Activated gamma-delta T cell treated with Interleukin-2 at 50 U/mL for 16 hours (primary cell): ENCODE measurements around the gene VEPH1.
"Not testable (repeated sequence)": the region's sequence is repeated elsewhere in the genome, so short reads cannot be mapped to it uniquely, and the experiment has no call there.

Source experiments
- DNase-seq: peaks from one replicate; pipeline ENCODE4 v3.0.0-alpha.2; 2020

The VEPH1 gene

DNA sequence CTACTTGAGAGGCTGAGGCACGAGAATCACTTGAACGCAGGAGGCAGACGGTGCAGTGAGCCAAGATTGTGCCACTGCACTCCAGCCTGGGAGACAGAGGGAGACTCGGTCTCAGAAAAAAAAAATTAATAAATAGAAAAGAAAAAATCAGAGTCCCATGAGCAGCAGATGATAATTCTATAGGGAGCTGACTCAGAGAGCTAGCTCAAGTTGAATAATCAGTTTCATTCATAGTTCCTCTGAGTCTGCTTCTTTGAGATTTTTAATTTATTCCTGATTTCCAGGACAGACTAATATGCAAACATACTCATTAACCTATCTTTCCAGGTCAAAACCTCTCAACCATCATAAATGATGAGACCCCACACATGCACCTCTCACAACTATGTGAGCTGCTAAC lies 121.6 kb downstream of the VEPH1 start:
- no peak for DNase-seq

DNA sequence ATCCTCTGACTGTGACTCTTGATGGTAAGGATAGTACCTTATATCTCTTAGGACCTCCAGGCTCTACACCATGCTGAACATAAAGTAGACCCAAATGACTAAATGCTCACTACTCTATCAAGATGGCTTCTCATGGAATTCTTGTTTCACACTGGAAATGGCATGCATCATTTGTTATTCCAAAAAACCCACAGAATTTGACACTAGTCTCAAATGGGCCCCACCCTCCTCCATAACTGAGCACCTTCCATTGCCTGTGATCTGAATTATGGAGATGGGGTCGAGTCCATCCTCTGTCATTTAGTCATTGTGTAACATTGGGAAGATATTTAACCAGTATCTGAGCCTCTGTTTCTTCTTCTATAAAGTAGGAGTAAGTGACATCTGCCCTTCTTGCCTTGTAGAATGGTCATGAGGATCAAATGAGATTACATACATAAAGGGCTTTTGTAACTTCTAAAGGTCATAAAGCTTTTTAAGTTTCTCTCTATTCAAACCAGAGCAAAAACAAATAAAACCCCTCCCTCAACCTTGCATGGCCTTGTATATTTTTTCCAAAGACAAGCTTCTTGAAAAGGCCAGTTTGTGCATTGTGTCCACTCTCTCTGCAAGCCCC lies 123.6 kb downstream of the VEPH1 start:
- DNase-seq = no peak

DNA sequence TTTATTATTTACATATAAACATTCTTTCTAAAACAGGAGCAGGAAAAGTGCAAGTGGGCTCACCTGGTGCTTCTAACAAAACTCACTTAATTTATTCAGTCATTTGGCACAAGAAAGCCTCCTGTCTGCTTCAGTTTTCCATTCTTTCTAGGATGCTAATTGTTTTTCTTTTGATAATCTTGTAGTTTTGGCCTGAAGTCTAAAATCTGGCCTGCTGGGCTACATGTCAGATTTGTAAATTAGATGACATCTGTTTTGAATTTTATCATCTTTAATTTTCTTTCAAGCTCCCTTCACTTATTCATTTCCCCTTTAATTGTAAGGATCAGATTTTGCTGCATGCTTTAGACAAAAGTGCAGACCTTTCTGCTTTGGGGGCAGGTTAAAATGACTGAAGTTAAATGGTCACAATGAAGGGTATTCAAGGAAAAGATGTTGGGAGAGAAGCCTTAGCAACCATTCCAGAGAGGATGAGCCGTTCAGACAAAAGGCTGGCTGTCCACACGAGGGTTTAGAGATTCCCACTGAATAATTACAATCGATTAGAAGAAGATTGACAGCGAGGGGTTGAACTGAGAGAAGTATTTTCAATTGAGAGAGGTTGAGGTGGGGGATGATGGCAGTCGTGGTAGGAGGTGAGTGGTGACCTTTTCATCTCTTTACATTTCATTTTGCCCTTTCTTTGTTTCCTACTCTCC lies 126.5 kb downstream of the VEPH1 start:
- no peak for DNase-seq

DNA sequence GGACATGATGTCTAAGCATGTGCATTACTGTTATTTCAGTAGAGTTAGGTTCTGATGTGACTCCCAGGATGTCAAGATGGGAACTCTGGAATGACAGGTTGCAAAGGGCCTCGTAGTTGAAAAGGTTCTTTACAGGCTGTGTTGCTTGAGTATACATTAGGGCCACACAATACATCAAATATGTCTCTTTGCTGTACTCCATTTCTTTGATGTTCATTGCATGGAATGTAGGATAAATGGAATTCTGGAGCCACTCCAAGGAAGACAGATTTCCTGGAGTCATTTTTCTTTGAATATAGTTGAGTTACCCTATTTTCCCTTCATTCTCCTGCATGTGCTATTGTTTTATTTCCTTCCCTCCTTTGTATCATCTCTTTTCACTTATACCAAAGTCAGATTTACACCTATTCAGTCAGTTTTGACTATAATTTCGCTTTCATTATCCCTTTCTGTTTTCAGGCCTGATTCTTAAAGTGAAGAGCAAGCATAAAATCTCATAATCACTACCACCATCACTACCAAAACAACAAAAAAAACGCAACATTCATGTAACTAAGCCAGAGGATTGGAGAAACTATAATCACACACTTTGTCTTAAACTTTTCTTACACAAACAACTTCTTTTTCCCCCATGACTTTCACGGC lies 127.8 kb downstream of the VEPH1 start:
- DNase-seq = no peak

DNA sequence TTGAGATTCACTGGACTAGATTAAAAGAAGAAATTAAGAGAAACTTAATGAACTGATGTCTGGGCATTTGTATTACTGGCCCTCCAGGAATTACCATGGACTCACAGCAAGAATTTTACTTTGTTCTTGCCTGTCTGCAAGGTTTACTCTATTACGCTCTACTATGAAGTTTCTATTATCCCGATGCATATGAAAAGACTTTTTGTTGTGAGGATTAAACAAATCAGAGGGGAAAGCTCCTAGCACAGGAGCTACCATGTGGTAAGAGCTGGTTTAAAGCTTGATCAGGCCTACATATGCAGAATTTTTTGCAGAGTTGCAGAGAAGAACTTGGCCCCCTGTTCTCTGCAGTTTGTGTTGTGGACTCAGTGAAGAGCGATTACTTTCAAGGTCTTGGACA lies 128.3 kb downstream of the VEPH1 start:
- DNase-seq = no peak

DNA sequence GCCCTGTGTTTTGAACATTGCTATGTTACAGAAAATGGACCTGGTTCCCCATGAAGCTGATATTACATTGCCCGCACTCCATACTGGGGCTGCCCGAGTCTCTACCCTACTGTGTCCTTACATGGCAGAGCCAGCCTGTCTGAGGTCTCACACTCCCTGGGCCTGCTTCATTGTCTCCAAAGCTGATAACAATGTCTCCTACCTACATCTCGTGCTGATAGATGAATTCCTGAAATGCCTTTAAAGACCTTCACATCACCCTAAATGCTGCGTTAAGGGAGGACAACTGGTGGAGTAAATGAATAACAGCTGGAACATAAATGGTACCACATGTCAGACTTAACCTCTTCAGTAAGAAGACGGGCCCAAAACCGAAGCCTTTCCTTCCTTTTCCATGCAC lies 129.4 kb downstream of the VEPH1 start:
- no peak for DNase-seq

DNA sequence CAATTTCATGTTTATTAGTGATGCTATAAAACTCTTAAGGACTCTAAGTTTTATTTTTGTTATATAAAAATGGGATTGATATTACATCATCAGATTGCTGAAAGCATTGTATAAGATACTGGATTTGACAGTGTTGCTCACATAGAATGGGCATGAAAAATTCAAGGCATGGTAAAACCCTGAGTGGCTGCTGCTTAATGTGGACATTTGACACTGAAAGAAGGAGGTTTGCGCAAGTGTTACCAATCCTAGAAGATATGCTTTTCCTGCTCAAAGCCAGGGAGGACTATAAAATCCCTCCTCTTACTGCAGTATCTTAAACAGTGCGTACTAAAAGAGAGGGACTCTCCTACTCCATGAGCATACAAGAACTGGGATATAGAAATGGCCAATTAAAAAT lies 132.3 kb downstream of the VEPH1 start:
- DNase-seq = no peak

DNA sequence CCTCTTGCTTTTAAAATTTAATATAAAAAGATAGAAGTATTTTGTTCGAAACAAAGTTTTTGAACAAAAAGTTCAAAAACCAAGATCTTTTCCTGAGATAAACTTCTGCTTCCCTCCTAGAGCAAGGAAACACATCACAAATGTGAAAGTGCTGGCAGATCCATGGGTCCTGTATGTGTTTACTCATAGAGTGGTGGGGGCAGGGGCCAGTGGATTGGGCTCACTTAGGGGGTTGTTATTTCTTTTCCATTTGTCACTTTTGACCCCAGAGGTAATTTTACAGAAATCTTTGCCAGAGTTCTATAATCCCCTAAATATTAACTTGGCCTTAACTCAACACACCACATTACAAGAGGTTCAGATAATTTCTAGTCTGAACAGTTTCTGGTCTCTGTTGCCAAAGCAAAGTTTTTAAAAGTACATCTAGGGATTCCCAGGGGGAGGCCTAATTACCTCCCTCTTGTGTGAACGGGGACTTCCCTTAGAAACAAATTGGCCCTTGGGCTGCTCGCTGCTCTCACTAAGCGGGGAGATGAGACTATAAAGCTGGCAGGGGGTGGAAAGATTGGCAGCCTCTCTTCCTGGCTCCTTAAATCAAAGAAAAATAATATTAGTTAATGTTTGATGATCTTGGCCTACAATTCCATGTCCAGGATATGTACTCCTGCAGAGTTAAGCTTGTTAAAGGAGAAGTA lies 133.3 kb downstream of the VEPH1 start:
- no peak for DNase-seq

DNA sequence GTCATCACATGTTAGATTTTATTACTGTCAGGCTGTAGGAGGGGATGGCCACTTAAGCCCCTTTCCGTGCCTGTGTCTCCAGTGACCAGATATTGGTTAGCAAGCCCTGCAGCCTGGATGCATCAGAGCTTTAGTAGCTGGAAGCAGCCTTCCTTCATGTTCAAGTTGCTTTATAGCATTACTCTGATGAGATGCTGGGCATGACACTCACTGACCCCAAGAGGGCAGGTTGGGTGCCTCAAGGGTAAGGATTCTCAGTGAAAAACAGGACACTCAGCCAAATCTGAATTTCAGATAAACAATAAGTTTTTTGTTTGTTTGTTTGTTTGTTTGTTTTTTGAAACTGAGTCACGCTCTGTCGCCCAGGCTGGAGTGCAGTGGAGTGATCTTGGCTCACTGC lies 135.0 kb downstream of the VEPH1 start:
- no peak for DNase-seq

DNA sequence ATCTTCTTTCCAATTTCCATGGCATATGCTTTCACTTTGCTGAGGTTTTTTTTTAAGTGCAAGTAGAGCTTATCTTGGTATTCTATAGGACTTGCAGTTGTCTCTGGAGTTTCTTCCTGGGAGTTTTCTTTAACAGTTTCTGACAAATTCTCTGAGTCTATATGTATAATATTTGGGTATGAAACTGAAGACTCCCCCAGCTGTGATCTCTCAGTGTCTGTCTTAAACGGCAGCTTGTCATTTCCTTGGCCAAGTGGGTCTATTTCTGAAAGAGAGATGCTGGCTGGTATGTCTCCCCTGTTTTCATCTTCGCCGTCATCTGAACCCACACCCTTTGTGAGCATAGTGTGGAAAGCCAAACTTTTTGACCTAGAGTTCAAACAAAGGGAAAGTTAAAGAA lies 139.8 kb downstream of the VEPH1 start:
- DNase-seq = no peak

DNA sequence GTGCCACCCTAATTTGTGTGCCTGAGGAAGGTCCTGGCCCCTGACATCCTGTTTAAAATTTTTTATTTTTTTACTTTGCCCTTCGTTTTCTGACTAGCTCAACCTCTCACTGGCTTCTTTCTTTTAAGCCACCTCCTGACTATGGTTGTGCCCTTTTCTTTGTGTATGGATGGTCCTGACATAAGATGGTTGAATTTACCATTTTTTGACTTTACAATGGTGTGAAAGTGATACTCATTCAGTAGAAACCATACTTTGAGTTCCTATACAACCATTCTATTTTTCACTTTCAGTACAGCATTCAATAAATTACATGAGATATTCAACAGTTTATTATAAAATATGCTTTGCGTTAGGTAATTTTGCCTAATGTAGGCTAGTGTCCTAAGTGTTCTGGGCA lies 140.9 kb downstream of the VEPH1 start:
- DNase-seq = no peak

DNA sequence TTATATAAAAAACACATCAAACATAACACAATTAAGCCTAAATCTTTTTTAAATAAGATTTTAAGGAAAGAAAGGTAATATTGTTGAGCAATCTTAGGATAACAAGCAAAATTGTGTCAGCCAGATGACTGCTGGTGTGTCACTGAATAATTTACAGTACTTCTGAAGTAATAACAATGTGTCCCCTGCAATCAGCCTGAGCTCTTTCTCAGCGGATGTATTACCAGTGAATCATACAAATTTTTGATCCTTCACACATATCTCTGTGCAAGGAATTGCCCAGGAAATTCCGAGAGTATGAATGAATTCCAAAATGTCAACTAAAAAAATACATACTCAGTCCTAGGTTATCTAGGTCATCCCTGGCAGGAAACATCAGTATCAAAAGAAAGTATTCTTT lies 143.2 kb downstream of the VEPH1 start:
- DNase-seq = no peak

DNA sequence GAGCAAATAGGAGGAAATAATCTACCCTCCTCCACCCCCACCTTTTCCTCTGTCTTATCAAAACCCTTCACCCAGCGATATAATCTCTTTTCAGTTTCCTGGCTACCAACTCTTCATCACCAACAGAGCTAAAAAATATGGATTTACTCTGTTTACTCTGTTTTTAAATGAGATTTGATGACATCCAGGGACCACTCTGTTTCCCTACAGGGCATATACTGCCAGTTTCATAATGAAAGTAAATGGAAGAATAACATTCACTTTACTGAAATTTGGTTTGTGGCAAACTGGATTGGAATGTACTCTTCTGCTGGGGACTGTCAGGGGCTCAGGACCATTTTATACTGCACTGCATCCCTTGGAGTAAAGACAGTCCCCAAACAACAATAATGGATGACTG lies 146.7 kb downstream of the VEPH1 start:
- DNase-seq = no peak

DNA sequence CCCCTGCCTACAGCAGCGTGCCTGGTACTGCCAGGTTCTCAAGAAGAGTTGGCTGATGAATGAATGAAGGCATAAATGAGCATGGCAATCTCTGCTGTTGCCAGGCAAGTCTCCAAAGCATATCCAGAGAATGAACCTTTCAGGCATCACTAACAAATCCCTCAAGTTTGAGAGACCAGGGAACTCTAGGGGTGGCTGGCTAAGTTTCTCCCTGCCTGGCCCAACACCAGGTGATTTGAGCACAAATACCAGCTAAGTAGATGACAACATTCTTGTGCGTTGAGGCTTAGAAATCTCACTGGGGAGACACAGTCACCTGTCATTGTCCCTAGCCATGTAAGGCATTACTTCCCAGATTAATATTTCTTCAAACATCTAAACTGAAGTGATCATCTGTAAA lies 147.9 kb downstream of the VEPH1 start:
- no peak for DNase-seq

DNA sequence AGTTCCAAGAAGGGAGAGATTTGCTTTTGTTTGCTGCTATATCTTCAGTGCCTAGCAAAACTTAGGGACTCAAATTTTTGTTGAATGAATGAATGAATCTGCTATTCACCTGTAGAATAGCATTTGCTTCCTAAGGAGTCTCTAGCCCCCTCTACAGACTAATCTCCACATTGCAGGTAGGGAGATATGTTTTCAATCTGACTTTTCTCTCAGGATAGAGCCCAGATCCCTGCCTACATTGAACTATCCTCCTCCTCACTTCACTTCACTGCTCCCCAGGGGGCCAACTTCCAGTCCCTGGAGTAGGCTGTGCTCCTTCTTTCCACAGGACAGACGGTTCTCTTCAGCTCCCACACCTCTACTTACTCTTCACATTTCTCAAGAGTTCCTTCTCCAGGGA lies 148.5 kb downstream of the VEPH1 start:
- no peak for DNase-seq

DNA sequence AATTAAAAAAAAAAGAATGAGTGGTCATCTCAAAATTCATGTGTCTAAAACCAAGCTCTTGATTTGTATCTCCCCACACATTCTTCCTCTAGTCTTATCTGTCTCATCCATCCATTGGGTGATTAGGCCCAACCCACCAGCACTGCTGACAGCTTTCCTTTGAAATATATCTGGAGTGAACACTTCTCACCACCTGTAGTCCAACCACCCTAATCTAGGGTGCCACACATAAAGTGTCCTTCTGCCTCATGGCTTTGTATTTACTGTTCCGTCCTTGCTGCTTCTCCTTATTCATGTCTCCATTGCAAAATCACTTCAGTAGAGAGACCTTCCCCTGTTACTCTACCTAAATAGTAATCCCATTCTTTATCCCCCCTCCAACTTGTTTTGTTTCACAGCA lies 149.0 kb downstream of the VEPH1 start:
- no peak for DNase-seq

DNA sequence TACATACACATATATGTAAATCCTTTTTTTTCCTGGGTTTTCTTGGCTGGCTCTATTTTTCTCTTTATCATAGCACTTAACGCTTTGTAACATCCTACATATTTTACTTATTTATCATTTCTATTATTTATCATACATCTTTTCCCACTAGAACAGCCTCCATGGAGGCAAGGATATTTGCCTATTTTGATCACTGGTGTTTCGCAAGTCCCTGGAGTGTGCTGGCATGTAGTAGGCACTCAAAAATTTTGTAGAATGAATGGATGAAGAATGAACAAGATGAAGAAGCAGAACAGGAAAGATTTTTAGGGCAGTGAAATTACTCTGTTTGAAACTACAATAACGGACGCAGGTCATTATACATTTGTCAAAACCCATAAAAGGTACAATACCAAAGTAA lies 149.6 kb downstream of the VEPH1 start:
- no peak for DNase-seq

DNA sequence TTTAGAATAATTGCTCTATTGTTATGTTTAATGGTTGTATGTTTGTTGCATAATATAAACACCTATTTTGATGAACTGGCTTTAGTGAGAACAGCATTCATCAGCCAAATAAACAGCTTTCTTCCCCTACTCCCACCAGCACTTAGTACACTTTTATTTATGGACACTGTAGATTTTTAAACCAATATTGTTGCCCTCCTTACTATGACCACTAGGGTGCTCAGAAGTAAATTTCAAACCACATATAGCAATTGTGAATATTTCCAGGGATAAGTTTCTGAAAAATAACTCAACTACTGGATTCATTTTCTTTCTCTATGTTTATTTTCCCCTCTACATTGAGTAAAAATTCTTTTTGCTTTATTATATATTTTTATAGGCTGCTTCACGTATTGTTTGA lies 151.2 kb downstream of the VEPH1 start:
- no peak for DNase-seq

DNA sequence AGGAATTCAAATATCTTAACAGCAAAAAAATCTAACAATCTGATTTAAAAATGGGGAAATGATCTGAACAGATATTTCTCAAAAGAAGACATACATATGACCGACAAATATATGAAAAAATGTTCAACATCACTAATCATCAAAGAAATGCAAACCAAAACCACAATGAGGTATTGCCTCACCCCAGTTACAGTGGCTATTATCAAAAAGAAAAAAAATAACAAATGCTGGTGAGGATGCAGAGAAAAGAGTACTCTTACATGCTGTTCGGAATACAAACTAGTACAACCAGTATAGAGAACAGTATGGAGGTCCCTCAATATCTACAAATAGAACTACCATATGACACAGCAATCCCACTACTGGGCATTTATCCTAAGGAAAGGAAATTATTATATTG lies 152.6 kb downstream of the VEPH1 start:
- not testable (repeated sequence) for DNase-seq

DNA sequence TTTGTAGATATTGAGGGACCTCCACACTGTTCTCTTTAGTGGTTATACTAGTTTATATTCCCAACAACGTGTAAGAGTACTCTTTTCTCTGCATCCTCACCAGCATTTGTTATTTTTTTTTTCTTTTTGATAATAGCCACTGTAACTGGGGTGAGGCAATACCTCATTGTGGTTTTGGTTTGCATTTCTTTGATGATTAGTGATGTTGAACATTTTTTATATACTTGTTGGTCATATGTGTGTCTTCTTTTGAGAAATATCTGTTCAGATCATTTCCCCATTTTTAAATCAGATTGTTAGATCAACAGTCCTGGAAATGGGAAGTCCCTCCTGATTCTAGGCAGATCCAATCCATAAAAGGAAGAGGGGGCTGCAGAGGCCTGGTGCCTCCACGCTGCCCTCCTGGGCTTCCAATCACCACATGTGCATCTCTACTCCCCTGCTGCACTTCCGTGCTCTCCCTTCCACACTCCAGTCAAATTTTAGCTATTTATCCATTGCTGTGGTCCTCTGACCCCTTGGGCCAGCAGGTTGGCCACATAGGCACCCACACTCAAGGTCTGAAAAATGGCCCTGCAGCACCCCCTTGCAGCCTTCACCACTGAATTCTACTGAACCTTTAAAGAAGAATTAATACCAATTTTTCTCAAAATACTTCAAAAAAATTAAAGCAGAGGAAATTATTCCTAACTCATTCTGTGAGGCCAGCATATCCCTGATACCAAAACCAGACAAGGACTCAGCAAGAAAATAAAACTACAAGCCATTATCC lies 154.7 kb downstream of the VEPH1 start:
- DNase-seq = not testable (repeated sequence)

DNA sequence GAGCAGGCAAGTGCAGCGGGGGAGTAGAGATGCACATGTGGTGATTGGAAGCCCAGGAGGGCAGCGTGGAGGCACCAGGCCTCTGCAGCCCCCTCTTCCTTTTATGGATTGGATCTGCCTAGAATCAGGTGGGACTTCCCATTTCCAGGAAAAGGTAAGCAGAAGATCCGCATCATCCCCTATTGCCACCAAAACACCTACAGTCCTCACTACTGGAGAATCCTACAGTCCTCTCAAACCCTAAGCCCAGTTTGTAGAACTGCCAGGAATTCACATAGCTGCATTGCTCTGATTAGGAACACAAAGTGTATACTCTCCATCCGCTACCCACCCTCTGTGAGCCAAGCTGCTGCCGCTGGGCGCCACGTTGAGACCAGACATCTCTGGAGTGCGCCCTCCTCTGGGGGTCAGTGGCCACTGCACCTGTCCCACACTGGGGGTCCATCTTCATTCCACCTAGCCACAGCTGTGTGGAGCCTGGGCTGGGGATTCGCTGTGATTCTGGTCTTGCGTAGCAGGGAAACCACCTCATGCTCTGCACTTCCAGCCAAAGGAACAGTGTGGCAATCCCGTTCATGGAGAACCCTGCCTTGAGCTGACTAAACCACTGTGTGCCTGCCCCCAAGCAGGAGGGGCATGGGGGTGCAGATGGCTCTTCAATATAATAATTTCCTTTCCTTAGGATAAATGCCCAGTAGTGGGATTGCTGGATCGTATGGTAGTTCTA lies 155.5 kb downstream of the VEPH1 start:
- DNase-seq = no peak

DNA sequence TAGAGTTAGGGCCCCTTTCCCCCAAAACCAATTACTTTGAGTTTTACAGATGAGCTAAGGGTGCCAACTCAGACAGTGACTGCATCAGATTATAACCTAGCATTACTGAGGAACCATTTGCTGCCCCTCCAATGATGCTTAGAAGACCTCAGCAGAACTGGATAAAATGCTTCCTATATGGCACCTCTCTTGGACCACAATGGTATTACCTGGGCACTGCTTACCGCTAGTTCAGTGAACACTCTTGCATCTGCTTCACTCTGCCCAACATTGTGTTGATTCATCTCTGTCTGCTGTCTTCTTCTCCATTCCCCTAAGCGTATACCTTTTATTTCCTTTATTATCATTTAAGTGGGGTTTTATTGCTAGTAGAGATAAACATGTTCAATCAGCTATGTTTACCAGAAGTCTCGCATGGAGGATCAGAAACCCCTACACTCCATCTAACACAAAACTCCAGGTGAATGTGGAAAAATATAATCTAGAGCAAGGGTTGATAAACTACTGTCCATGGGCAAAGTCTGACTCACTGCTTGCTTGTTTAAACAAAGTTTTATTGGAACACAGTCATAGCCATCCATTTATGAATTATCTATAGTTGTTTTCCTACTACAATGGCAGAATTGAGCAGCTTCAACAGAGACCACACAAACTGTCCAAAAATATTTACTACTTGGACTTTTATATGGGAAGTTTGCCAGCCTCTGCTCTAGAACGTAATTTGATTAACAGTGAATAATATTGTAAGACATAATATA lies 166.8 kb downstream of the VEPH1 start:
- DNase-seq = no peak
